ENCODE data around the gene C1QTNF9. TPM values are rescaled to one million over a fixed set of nuclear protein-coding genes. Genes with fewer than 3 reads are reported as not detected.

The C1QTNF9 gene
- total and polyA plus RNA-seq, 2 donors (not counting 3 experiments of a cell fraction or from before 2014, with no cell fraction given): not detected

DNA sequence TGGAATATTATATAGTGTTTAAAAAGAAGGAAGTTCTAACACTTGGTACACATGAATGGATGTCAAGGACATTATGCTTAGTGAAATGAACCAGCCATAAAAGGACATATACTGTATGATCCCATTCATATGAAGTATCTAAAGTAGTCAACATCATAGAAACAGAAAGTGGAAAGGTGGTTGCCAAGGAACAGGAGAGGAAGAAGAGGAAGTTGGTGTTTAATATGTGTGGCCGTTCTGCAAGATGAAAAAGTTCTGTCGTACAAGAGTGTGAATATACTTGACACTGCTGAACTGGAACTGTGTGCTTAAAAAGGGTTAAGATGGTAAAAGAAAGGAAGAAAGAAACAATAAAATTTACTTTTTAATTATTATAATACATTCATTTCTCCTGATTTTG, 33.1 kb upstream of the C1QTNF9 start:
- Histone ChIP-seq H3K4me2 (ENCODE audit: insufficient read depth, low read length) (no peak overlapping the region), H3K9me3 (replicated peaks; ENCODE audit: control insufficient read depth, insufficient read depth, low read length) (no peaks in the 10 kb centered on the region), H3K27me3 (ENCODE audit: control insufficient read depth in 2 of 2, insufficient read depth in 2 of 2, low read length in 2 of 2) (no peaks in the 10 kb centered on the region), H3K79me2 (ENCODE audit: control insufficient read depth, insufficient read depth, low read length) (no peaks in the 10 kb centered on the region), H3K9me1 (replicated peaks; ENCODE audit: control insufficient read depth, extremely low read depth, insufficient read depth, low read length) (no peaks in the 10 kb centered on the region), H3K4me3 (replicated peaks in 1 of 3; ENCODE audit: insufficient read depth in 1 of 3, low read depth in 1 of 3, low read length in 3 of 3) (no peak overlapping the region), H2AFZ (ENCODE audit: low read depth, low read length) (no peak overlapping the region), H3K36me3 (ENCODE audit: control insufficient read depth in 2 of 2, extremely low read depth in 1 of 2, insufficient read depth in 2 of 2, low read length in 2 of 2) (no peaks in the 10 kb centered on the region), H4K20me1 (replicated peaks; ENCODE audit: control insufficient read depth, extremely low read depth, insufficient read depth, low read length) (no peaks in the 10 kb centered on the region), H3K9ac (replicated peaks; ENCODE audit: extremely low read depth, insufficient read depth, low read length) (no peak overlapping the region), H3K27ac (ENCODE audit: insufficient read depth, low read depth, low read length) (no peak overlapping the region), H3K4me1 (ENCODE audit: control insufficient read depth, extremely low read depth, insufficient read depth, low read length) (peaks cover 10% of the 10 kb centered on the region)
- TF ChIP-seq, protein P1, sequence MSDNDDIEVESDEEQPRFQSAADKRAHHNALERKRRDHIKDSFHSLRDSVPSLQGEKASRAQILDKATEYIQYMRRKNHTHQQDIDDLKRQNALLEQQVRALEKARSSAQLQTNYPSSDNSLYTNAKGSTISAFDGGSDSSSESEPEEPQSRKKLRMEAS (IDR thresholded peaks at IDR 0.05; ENCODE audit: insufficient read depth, insufficient read length): no peak
- TF ChIP-seq MYC (IDR thresholded peaks at IDR 0.05; ENCODE audit: low read depth, low read length) (no peak), POLR2AphosphoS5 (IDR thresholded peaks at IDR 0.05; ENCODE audit: insufficient read depth, low read depth, low read length) (no peak), POLR2A (IDR thresholded peaks at IDR 0.05; ENCODE audit: low read depth, low read length) (no peak), EZH2 (IDR thresholded peaks at IDR 0.05; ENCODE audit: borderline replicate concordance, low read depth, low read length, severe bottlenecking) (no peak), FOS (IDR thresholded peaks at IDR 0.05; ENCODE audit: borderline replicate concordance, insufficient read depth, low read length) (no peak), JUN (IDR thresholded peaks at IDR 0.05; ENCODE audit: borderline replicate concordance, insufficient read depth, insufficient read length, low read depth) (no peak), GATA2 (IDR thresholded peaks at IDR 0.05; ENCODE audit: insufficient read depth, insufficient read length, low read depth, low read length) (no peak)
- TF ChIP-seq, protein P2, sequence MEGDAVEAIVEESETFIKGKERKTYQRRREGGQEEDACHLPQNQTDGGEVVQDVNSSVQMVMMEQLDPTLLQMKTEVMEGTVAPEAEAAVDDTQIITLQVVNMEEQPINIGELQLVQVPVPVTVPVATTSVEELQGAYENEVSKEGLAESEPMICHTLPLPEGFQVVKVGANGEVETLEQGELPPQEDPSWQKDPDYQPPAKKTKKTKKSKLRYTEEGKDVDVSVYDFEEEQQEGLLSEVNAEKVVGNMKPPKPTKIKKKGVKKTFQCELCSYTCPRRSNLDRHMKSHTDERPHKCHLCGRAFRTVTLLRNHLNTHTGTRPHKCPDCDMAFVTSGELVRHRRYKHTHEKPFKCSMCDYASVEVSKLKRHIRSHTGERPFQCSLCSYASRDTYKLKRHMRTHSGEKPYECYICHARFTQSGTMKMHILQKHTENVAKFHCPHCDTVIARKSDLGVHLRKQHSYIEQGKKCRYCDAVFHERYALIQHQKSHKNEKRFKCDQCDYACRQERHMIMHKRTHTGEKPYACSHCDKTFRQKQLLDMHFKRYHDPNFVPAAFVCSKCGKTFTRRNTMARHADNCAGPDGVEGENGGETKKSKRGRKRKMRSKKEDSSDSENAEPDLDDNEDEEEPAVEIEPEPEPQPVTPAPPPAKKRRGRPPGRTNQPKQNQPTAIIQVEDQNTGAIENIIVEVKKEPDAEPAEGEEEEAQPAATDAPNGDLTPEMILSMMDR (IDR thresholded peaks at IDR 0.05; ENCODE audit: extremely low read depth in 1 of 2, insufficient read depth in 1 of 2, low read depth in 1 of 2, low read length in 2 of 2): no peak
- BruUV-seq (replicated peaks): no TSS peak
- ChIA-PET CTCF (no interaction called here), POLR2A (no interaction called here)
- DNase-seq (ENCODE audit: low read depth, low spot score) (no peak), FAIRE-seq (no peak)
- dilution Hi-C loops (cut with MboI; ENCODE audit: extremely low pct_ligation_motif_present, low sequenced_read_pairs) (no loop called here), intact Hi-C loops (cut with micrococcal nuclease) (no loop called here)
